Measurements from ENCODE around the gene RXRA.

DNA sequence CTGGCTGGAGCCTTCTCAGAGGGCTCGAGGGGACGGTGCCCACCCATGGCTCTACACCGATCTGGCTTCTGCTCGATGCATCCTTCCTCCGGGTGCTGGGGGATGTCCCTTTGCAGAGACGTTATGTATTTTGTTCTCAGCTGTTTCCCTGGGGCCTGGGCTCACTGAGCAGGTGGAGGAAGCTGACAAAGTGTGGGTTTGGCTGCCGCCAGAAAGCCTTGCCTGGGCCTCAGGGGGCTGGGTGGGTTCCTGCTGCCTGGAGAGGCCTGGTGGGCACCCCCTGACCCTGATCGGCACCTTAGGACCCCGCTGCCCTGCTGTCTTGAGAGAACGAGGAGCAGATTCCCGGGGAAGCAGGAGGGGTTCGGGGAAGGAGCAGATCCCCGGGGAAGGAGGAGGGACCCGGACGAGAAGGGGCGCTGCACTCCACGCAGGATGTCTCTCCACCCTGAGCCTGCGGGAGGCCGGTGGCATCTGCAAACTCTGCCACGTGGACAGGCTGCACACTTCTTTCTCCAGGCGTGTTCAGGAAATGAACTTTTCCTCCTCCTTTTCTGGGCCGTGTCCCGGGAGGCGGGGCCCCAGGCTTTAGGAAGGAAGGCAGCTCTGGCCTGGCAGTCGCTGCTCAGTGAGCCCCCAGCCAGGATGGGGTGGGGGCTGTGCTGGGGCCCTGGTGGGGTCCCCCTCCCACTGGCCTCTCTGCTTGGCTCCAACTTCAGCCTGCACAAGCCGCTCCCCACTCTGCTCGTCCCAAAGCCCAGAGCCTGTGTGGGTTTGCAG is 148.9 kb downstream of the RXRA start:
- TF ChIP-seq, protein P1, sequence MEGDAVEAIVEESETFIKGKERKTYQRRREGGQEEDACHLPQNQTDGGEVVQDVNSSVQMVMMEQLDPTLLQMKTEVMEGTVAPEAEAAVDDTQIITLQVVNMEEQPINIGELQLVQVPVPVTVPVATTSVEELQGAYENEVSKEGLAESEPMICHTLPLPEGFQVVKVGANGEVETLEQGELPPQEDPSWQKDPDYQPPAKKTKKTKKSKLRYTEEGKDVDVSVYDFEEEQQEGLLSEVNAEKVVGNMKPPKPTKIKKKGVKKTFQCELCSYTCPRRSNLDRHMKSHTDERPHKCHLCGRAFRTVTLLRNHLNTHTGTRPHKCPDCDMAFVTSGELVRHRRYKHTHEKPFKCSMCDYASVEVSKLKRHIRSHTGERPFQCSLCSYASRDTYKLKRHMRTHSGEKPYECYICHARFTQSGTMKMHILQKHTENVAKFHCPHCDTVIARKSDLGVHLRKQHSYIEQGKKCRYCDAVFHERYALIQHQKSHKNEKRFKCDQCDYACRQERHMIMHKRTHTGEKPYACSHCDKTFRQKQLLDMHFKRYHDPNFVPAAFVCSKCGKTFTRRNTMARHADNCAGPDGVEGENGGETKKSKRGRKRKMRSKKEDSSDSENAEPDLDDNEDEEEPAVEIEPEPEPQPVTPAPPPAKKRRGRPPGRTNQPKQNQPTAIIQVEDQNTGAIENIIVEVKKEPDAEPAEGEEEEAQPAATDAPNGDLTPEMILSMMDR (IDR thresholded peaks at IDR 0.05), result no peak
- TF ChIP-seq POLR2A (IDR thresholded peaks at IDR 0.05), result no peak
- TF ChIP-seq EP300 (IDR thresholded peaks at IDR 0.05; ENCODE audit: low read depth), result no peak

All from transverse colon (tissue), 3 donors.